Activated CD8-positive, alpha-beta memory T cell treated with anti-CD3 and anti-CD28 coated beads, Interleukin-2, amount 50 U/mL, for 24 hours (primary cell): ENCODE data around the gene MAGI1.
"Not testable (repeated sequence)": the region's sequence is repeated elsewhere in the genome, so short reads cannot be mapped to it uniquely, and the experiment has no call there.

Source experiments
- DNase-seq: peaks from one replicate; pipeline ENCODE4 v3.0.0-alpha.2; 2020; ENCODE audit errors: extremely low read depth

Gene MAGI1

DNA sequence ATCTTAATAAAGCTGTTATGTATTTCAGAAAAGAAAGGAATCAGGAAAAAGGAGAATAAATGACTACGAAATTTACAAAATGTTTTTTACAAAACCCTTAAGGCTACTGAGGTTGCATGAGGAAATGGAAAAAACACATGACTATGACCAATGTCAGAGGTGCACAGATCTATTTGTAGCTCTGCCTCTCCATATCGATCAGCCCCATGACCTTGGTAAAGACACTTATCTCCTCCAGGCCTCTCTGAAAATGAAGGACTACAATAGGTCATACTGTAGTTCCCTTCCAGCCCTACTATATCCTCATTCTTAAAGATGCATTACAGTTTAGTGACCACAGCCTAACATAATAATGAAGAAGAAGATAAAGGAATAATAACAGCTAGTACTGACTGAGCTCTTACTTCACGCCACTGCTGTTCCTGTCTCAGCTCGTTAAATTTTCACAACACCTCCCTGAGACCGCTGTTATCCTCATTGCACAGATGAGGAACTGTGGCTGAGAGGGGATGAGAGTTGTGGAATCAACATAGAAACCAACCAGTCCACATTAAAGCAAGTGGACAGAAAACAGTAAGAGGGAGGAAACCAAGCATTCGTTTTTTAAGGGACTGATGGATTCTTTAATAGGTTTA is 163.2 kb downstream of the MAGI1 start:
- DNase-seq: no peak

DNA sequence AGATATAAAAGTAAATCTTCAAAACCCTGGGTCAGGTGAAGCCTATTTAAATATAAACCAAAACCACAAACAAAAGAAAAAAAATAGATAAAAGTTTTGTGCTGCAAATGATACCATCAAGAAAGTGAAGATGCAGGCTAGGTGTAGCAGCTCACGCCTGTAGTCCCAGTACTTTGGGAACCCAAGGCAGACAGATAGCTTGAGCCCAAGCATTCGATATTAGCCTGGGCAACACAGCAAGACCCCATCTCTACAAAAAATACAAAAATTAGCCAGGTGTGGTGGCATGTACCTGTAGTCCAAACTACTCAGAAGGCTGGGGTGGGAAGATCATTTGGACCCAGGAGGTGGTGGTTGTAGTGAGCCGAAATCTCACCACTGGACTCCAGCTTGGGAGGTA is 164.8 kb downstream of the MAGI1 start:
- no peak for DNase-seq

DNA sequence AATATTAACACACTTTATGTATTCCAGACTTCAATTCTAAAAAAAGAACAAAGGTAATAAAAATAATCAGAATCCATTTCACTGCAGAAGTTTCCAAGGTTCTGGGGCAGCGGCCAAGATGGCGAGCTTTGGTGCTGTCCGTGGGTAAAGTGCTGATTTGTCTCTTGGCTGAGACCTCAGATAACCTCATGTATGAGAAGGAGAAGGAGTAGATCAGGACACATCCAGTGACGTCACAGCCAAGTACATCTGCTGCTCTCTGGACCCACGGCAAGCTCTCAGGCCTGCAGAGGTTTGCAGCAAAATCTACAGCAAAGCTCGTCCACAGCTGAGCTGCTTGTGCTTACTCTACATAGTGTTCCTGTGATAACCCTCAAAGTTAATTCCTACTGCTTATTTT is 165.7 kb downstream of the MAGI1 start:
- no peak for DNase-seq

DNA sequence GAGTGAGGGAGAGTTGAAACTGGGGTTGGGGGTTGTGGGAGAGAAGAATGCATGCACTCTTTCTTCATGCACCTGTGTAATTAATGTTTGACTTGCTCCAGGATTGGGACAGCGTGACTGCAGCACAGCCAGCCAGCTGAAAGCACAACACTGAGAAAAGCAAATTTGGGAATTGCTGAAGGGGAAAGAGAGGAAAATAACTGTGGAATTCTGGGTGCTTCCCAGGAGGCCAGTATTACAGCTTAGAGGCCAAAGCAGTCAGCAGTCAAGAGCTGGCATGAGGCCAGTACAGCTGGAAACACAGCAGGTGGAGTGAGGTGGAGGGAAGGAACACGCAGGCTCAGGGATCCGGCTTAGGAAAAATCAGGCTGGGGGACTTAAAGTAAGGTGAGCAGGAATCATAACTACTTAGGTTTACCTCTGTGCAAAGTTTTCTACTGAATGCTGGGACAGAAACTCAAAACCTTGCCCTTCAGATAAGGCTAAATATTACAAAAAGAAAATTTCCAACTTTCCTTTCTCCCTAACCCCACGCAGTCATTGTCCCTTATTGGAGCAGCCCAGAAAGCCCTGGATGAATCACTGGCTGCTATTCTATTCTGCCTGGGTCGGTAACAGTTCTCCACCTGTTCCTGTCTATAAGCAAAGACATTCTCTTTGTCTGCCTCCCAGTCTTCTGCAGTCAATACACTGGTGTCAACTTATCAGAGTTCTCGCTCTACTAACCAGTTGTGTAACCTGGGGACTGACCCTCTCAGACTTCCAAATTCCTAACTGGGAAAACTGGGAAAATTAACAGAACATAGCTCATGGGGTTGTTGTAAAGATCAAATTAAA is 167.2 kb downstream of the MAGI1 start:
- DNase-seq: no peak

DNA sequence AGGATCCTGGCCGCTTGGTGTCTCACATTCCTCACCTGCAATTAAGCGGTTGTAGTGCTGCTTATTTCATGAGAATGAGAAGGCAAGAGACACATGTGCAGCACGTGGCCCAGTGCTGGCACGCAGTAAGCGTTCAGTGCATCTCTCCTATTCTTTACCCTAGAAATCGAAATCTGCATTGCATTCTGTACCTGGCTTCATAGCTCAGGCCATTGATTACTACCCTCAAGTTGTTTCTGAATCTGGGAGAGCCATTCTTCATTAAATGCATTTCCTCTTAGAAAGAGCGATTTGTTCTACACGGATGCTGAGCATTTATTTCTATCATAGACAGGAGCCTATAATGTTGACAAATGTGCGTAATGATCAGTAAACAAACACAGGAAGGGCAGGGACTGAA is 168.9 kb downstream of the MAGI1 start:
- DNase-seq: no peak

DNA sequence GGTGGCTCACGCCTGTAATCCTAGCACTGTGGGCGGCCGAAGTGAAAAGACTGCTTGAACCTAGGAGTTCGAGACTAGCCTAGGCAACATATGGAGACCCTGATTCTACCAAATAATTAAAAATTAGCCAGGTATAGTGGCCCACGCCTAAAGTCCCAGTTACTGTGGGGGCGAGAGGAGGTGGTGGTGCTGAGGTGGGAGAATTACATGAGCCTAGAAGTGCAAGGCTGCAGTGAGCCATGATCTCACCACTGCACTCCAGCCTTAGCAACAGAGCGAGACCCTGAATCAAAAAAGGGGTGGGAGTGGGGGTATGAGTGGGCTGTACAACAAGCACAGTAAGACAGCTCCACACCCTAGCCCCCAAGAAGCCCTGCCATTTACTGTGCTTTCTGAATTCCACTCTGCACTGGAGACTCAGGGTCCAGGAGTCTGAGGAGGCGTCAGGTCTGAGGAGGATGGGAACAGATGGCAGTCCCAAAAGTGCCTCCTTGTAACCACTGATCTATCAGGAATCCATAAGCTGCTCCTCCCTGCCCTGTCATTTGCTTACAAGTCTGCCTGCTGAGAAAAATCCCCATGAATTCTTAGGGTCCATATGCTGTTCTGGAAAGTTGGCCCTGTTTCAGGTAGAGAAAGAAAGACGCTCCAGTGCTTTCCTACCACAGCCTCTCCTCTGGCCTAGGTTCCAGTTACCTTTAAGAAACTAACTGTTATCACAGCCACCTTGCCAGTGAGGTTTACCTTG is 171.1 kb downstream of the MAGI1 start:
- DNase-seq: no peak

DNA sequence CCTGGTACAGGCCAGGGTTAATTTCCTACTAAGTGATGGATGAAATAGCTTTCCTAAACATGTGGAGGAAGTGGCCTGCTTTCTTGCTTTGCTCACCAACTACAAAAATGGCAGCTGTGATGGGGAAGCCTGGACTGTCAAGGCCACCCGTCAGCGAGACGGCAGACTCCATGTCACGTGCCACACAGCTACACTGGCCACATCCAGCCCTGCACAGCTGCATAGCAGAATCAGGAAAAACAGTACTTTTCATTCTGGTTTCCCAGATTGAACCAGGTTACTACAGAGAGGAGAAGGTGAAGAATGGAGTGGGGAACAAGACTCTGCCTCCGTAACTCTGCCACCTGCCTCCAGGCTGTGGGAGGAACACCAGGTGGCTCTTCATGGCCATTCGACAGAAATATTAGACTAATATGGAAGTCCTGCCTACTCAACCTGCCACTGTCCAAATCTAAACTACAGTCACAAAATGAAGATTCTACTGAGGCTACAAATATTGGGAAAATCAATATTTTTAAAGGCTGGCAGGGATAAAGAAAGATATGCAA is 174.3 kb downstream of the MAGI1 start:
- DNase-seq: no peak

DNA sequence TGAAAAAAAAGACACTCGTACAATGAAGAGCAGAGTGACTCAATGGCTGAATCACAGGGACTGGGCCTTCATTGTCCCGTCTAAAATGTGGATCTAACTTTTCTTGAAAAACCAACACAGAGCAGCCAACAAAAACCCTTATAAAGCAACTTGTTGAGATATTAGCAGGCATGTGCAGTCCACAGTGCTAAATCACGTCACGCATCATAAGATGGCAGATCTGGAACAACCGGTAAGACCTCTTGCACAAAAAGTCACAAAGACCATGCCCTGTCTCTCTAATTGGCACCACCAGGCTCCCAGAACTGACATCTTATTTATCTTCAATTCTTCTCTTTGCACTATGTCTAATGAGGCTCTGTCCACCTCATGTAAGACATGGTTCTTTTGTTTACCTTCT is 177.0 kb downstream of the MAGI1 start:
- DNase-seq: no peak

DNA sequence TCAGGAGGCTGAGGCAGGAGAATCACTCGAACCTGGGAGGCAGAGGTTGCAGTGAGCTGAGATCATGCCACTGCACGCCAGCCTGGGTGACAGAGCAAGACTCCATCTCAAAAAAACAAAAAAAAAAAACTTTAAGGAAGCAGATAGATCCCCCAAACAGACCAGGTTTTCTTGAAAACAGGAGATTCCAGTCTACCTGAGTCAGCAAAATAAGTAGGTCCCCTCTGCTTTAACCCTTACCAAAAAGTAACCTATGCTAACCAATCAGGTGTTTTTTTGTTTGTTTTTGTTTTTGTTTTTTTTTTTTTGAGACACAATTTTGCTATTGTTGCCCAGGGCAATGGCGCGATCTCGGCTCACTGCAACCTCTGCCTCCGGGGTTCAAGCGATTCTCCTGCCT is 179.1 kb downstream of the MAGI1 start:
- not testable (repeated sequence) for DNase-seq

DNA sequence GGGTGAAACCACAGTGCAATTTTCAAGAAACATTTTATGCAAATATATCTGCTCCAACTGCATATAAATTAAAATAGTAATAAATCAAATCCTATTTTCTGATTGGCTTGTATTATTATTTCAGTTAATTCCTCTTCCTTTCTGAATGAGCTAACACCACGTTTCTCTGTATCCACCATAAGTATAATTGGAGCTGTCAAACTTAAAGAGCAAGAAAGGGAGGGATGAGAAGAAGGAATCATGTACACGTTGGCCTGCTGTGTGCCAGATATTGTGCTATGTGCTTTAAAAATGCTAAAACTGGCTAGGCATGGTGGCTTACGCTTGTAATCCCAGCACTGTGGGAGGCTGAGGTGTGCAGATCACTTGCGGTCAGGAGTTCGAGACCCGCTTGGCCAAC is 180.0 kb downstream of the MAGI1 start:
- DNase-seq: no peak

DNA sequence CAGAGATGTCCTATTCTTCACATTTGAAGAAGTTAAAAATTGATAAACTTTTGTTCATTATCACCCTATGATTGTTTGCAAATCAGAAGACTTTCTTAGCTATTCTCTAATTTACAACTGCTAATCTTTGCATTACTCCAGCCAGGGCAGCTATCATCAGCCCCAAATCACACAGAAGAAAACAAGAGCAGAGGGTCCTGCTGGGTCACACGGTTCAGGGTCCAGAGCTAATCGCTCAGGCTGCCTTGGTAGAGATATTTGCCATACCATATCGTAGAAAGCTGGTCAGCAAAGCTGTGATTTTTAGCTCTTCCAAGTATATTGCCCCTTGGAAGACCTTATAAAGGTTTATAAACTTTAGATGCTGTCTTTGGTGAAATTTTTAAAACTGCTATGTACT is 181.4 kb downstream of the MAGI1 start:
- no peak for DNase-seq

DNA sequence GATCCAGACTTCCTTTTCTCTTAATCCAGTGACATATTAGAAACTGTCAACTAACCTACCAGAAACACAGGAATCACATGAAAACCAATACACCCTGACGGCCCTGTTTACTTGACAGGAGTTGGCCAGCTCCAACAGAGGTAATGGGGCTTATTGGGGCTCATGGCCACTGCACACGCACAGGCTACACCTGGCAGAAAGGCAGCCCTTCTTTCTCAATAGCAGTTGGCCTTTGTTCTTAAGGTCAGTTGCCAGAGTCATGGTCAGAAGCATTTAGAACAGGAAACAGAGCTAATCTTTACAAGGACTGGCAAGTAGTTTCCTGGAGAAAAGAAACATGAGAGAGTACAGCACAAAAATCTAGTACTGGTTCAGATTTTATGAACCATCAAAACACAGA is 181.8 kb downstream of the MAGI1 start:
- no peak for DNase-seq

DNA sequence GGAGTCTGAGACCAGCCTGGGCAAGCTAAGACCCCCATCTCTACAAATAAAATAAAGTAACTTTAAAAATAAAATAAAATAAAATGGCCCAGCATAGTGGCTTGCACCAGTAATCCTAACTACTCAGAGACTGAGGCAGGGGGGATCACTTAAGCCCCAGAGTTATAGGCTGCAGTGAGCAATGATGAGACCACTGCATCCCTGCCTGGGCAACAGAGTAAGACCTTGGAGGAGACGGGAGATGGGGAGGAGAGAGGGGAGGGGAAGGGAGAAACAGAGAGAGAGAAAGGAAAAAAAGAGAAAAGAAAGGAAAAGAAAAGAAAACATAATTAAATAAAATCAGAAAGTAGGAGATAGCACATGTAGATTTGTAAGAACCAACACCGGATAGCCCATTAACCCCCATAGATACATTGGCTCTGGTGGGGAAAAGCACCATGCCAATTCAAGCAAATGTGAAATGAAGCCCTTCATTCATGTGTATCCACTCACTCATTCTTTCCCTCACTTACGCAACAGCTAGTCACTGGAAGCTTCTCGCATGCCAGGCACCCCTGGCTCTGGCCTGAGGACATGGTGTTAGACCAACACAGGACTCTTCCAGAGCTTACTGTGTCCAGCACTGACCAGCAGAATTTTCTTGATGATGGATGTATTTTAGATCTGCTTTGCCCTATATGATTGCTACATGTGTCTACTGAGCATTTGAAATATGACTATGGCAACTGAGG is 183.2 kb downstream of the MAGI1 start:
- DNase-seq: no peak

DNA sequence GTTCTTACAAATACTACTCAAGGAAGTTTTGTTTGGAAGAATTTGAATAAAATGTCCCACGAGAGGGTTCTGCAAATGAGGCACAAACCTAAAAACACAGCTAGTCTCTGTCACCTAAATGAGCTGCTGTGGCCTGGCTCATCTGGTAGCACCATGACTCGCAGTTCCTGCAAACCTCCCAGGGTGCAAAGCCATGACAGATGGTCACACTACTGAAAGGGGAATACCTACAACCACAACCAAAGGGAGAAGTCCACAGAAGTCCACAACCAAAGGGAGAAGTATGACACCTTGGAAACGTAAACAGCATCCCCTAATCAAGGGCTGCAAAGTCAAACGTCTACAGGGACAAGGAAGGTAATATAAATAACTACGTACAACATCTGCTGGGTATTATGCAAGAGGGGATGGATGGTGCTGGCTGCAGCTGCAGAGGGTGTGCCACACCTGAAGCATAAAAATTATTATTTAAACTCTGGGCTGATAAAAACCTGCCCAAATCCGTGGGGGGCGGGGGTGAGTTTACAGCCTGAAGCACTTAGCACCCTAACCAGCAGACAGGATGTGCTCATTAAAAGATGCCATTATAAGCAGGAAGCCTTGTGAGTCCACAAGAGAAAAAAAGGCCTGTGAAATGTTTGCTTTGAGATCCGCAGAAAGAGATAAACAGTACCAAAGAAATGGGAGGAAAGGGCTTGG is 184.0 kb downstream of the MAGI1 start:
- DNase-seq: no peak

DNA sequence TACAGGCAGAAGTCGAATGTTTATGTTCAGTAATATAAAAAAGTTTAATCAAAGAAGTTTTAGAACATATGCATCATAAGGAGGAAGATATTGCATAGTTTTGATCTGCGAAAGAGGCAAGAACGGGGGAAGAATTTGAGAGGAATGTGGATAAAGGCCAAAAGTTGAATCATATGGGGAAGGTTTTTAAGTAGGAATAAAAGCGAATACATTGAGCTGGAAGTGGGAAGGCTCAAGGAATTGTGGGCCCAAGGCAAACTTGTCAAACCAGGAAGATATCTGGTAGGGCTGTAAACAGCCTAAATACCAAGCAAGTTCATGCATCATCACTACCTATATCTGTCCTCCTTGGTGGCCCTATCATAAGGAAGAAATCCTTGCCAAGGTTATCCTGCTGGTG is 186.9 kb downstream of the MAGI1 start:
- DNase-seq: no peak

DNA sequence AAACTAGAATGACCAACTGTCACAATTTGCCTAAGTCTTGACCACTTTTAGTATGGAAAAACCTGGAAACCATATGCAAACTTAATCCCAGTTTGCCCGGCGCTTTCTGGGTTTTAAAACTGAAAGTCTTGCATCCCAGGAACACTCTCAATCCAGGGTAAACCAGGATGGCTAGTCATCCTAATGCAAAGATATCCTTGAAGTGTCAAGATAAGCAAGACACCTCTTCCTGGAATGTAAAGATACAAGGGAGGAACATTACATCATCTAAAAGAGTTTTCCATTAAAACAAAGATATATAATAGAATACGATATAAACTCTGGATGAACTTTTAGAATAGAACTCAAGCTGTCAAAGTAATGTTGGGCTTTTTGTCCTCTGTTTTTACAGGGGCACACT is 188.5 kb downstream of the MAGI1 start:
- DNase-seq: no peak

DNA sequence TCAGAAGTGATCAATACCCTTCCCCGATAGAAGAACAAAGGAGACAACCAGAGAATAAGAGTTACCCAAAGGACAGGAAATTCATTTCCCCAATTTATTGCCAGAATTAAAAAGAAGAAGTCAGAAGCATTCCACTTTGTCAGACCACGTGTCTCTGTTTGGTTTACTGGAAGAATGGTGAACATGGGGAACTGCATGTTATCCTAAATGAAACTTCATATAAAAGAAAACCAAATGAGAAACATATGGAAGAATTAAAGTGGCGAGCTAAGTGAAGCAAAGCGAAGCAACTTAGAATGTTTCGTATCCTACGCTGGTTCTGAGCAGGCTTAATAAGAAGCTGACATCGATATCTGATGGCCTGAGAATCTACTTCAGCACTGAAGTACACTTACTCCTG is 190.7 kb downstream of the MAGI1 start:
- no peak for DNase-seq

DNA sequence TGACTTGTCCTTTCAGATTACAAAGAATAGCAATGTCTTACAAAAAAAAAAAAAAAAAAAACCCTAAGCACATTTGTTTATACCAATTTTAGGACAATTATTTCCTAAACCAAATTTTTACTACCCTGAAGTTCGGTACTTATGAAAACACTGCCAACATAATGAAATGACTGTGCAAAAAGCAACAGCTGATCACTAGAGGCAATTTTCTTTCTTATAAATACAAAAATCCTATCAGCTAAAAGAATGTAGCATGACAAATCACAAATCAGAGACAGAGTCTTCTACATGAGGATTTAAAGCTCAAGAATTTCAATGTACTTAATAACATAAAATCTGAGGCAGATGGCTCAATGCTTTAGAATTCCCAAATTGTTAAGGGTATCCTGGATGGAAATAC is 191.8 kb downstream of the MAGI1 start:
- no peak for DNase-seq

DNA sequence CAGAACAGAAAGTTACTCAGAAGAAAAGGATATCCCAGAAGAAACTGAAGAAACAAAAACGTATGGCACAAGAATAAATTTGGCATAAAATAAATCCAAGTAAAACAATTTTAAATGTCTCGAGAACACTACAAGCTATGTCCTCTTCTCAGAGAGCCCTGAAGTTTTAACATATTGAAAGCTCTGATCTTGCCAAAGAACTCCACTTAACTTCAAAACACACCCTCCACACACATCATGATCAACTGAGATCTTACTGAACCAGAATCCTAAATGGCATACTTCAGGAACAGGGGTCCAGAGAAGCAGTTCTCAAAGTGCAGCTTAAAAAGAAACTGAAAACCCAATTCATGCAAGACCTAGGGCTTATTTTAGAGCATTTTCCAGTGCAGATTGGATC is 194.3 kb downstream of the MAGI1 start:
- no peak for DNase-seq

DNA sequence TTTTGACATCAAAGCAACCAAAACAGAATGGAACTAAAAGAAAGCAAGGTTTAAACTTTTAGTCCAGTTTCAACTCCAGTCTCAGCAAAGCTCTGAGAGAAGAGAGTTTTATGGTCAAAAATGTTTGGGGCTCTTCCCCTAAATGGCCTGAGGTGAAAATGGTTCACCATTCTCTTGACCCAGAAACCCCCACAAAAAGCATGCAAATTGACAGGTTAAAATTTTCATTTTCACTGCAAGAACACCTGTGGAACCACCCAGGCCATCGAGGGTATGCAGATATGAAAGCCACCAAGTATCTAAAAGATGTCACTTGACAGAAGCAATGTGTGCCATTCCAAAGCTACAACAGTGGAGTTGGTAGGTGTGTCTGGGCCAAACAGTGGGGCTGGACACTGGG is 195.0 kb downstream of the MAGI1 start:
- DNase-seq: no peak

DNA sequence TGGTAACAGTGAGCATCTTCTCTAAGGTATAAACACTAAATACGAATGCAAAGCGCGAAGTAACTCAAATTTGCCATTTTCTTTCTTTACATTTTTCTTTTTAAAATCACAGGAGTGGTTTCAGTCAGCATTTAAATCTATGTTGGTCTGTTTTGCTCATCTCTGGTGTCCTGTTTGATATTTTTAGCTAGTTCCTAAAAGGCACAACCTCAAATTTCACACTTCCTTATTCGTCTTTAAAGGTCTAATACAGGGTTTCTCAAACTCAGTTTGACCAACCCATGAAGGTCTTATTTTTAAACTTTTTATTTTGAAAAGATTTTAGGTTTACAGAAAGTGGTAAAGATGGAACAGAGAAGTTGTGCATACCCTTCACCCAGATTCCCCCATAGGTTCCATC is 201.1 kb downstream of the MAGI1 start:
- DNase-seq: no peak
